Heart left ventricle (tissue), 16 donors: ENCODE data around the gene PRKCA. TPM values are rescaled to one million over a fixed set of nuclear protein-coding genes. Genes with fewer than 3 reads are reported as not detected.

Source experiments
- ATAC-seq, 4 donors: fragments of 200-7000 bp; cut with Tn5 transposase; one replicate each; pipeline ENCODE4 v1.9.1; 2020 to 2022; ENCODE audit warnings: moderate library complexity in 4 of 4, mild to moderate bottlenecking in 3 of 4, moderate number of reproducible peaks in 1 of 4
- DNase-seq, 5 donors: peaks; one replicate each; pipeline ENCODE4 v3.0.0-alpha.2; 2020
- H3K27ac ChIP-seq, 12 donors: fragments of 200-600 bp; sonication (generic) in 4 of 12; one replicate each; pipeline versions ENCODE4 v1.5.0 to v1.8.0; 2016 to 2022; ENCODE audit warnings: mild to moderate bottlenecking in 2 of 12
- H3K27me3 ChIP-seq, 9 donors: fragments of 200-600 bp; sonication (generic) in 2 of 9; one replicate each; pipeline versions ENCODE4 v1.5.1 to v1.8.0; 2016 to 2022; ENCODE audit warnings: mild to moderate bottlenecking in 3 of 9
- H3K36me3 ChIP-seq, 9 donors: fragments of 200-600 bp; sonication (generic) in 2 of 9; one replicate each; pipeline versions ENCODE4 v1.5.0 to v1.8.0; 2018 to 2022; ENCODE audit warnings: mild to moderate bottlenecking in 2 of 9
- H3K4me1 ChIP-seq, 12 donors: fragments of 200-600 bp; sonication (generic) in 4 of 12; one replicate each; pipeline versions ENCODE4 v1.5.0 to v1.8.0; 2016 to 2022; ENCODE audit warnings: mild to moderate bottlenecking in 3 of 12
- H3K4me3 ChIP-seq, 12 donors: fragments of 200-600 bp; sonication (generic) in 4 of 12; one replicate each; pipeline versions ENCODE4 v1.5.0 to v1.8.0; 2017 to 2022; ENCODE audit warnings: mild to moderate bottlenecking in 9 of 12, moderate library complexity in 4 of 12
- H3K9me3 ChIP-seq, 12 donors: fragments of 200-600 bp; sonication (generic) in 4 of 12; one replicate each; pipeline versions ENCODE4 v1.5.0 to v1.8.0; 2016 to 2022; ENCODE audit warnings: mild to moderate bottlenecking in 1 of 12
- CTCF ChIP-seq, 12 donors: fragments of 200-600 bp; sonication (generic) in 4 of 12; IDR thresholded peaks; one replicate each; pipeline versions ENCODE4 v1.5.0 to v1.8.0; 2018 to 2022; ENCODE audit warnings: antibody characterized with exemption in 12 of 12, mild to moderate bottlenecking in 5 of 12
- POLR2A ChIP-seq, 2 donors: fragments of 450-650 bp; IDR thresholded peaks; one replicate each; pipeline ENCODE4 v1.6.1; 2017; ENCODE audit warnings: antibody characterized with exemption in 2 of 2, mild to moderate bottlenecking in 2 of 2, moderate library complexity in 2 of 2
- WGBS, 4 donors: extraction: QIAGEN DNeasy Blood & Tissue Kit in 2 of 4; methylation state at CpG; one replicate each; pipeline versions ENCODE4 v1.1.5 to v1.1.7; 2013 to 2018; 5-methylcytosine and 5-hydroxymethylcytosine counted together
- intact Hi-C, 10 donors: fragments of 100-400 bp; cut with DNase I; formaldehyde crosslinking; loops; one replicate each; pipeline versions ENCODE4 v1.11.1 to v1.14.2; 2022
- polyA plus RNA-seq, 2 donors: library from polyadenylated mRNA; stranded (reverse); fragments of 200-250 nt; gene quantifications; one replicate each; pipeline ENCODE4 v1.2.3, GENCODE V29; 2013
- total RNA-seq, 9 donors: library from RNA; depleted of rRNA in 2 of 9; stranded (reverse); fragments of >200 nt in 2 of 9; fragmentation: NEBNext Ultra II Directional in 3 of 9; extraction: Animal tissue kit (Norgen Biotek cat#: 25700) in 3 of 9; gene quantifications; one replicate each; pipeline versions ENCODE4 v1.1.0 to v1.2.4, GENCODE V29; 2016 to 2023
- donor health status: ischemic (EF 13 %, LVEDD 7.1; RV severe dilation, severe dysfunction).
- donor health status: healthy with polysubstance abuse.
- donor health status: DM: no; HTN: yes; CAD: no.
- donor health status: DM: no; HTN: no; CAD: no.
- donor health status: ischemic (EF 25% LVEDD 6.9; RV normal size, moderate dysfunction).
- donor health status: ischemic (EF 25% LVEDD 5.7; RV mildly dilated, moderate dysfunction).
- donor health status: healthy.
- donor health status: DM: yes; HTN: yes; CAD: no.
- donor health status: ischemic (EF 35%, LVEDD 5.7; RV mildly dilated, moderate dysfunction).
- donor health status: nonischemic (EF 11% LVEDD 7.7; RV severe dilation, severe dysfunction).
- donor health status: DM: yes; HTN: yes; CAD: no.
- donor health status: PGD.
- donor health status: ischemic (EF 29% LVEDD 5.4; RV normal size, mild dysfunction).
- donor health status: nonischemic (EF 23%, LVEDD 6.1; RV moderate dilation, normal function).

Gene PRKCA
- total and polyA plus RNA-seq, 11 donors, result 3.4 to 26.8 (median 11.4) TPM

DNA sequence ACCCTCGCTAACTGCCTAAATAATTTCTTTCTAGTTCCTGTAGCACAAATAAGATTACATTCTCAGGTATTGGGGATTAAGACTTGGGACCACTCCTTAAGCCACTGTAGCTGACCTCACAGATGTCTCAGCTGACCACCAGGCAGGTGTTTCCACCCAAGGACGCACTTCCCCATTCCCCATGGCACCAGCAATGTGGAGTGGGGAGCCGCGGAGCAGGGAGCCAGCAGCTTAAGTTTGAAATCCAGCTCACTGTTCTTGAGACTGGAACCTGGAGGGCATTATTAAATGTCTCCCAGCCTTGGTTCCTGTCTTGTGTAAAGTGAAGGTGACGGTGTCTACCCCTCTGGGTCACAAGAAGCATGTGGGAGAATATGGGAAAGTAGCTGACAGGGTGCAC lies 283.1 kb downstream of the PRKCA start:
- Histone ChIP-seq H3K27ac (no peak overlapping the region), H3K27me3 (no peaks in the 10 kb centered on the region), H3K36me3 (no peaks in the 10 kb centered on the region), H3K4me3 (no peak overlapping the region), H3K4me1 (peaks cover 0 to 20% (median 6%) of the 10 kb centered on the region in 12 donors), H3K9me3 (no peaks in the 10 kb centered on the region)
- ATAC-seq (no peak), DNase-seq (no peak)
- intact Hi-C loops, result no loop called here
- WGBS, 4 donors, result 82 to 97% (median 88%) methylated on average over 5 of the region's 5 CpGs
- no peak for TF ChIP-seq POLR2A (IDR thresholded peaks at IDR 0.05)
- TF ChIP-seq CTCF (IDR thresholded peaks at IDR 0.05), result no peak

DNA sequence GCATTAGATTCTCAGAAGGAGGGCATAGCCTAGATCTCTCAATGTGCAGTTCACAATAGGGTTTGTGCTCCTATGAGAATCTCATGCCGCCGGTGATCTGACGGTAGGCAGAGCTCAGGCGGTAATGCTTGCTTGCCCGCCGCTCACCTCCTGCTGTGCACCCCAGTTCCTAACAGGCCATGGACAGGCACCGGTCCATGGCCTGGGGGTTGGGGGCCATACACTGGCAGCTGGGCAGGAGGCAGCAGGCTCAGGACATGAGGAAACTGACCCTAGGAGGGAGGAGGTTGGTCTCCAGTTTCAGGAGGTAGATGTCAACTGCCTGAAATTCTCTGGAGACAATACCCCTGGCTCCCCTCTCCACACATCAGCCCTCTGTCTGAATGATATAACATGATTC lies 287.5 kb downstream of the PRKCA start:
- intact Hi-C loops, result no loop called here
- no peak for TF ChIP-seq CTCF (IDR thresholded peaks at IDR 0.05)
- no peak for TF ChIP-seq POLR2A (IDR thresholded peaks at IDR 0.05)
- no peaks in the 10 kb centered on the region for H3K9me3 ChIP-seq
- ATAC-seq (no peak), DNase-seq (no peak)
- 97 to 100% (median 99%) methylated on average over 6 to 7 of the region's 7 CpGs for WGBS, 4 donors
- no peaks in the 10 kb centered on the region for H3K27me3 ChIP-seq
- H3K4me1 ChIP-seq, result no peaks in the 10 kb centered on the region
- no peak overlapping the region for H3K27ac ChIP-seq
- no peaks in the 10 kb centered on the region for H3K36me3 ChIP-seq
- no peak overlapping the region for H3K4me3 ChIP-seq

DNA sequence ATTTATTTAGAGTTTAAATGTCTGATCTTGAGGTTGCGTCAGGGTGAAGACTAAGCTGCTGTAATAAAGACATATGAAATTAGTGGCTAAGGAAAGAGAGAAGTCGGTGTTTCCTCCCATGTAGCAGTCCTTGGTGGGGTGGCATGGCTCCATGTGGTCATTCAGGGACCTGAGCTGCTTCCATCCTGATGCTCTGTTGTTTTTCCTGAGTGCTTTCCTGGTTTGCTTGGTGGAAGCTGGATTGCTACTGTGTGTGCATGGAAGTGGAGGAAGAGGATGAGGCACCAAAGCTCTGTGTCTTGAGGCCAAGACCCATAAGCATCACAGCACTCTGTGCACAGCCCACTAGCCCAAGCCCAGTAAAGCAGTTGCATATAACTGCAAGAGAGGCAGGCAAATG lies 290.7 kb downstream of the PRKCA start:
- no peak overlapping the region for H3K27ac ChIP-seq
- no peaks in the 10 kb centered on the region for H3K27me3 ChIP-seq
- WGBS, 4 donors, result 94 to 100% (median 97%) methylated on average over 2 of the region's 2 CpGs
- H3K4me3 ChIP-seq, result no peak overlapping the region
- intact Hi-C loops, result no loop called here
- no peaks in the 10 kb centered on the region for H3K9me3 ChIP-seq
- ATAC-seq, result no peak
- no peaks in the 10 kb centered on the region for H3K36me3 ChIP-seq
- no peak for DNase-seq
- no peak for TF ChIP-seq CTCF (IDR thresholded peaks at IDR 0.05)
- TF ChIP-seq POLR2A (IDR thresholded peaks at IDR 0.05), result no peak
- no peaks in the 10 kb centered on the region for H3K4me1 ChIP-seq

DNA sequence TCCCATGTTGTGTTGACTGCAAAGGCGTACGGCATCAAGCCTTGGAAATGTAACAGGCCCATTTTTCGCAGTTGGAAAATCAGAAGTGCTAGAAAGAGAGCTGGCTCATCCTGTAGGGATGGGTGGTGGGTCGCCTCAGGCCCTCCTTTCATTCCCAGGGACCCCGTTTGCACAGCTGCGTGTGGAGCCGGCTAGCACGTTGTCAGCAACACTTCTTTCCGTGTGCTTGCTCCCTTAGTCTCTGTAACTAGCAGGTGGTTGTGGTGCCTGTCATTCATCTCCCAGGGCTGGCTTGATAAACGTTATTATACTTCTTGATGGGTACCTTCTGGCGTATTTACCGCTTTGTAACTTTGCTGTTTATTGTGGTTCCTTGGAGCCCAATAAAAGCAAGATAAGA lies 293.5 kb downstream of the PRKCA start:
- TF ChIP-seq CTCF (IDR thresholded peaks at IDR 0.05), result no peak
- no peak for TF ChIP-seq POLR2A (IDR thresholded peaks at IDR 0.05)
- 92 to 95% (median 93%) methylated on average over 12 of the region's 12 CpGs for WGBS, 4 donors
- no peak overlapping the region for H3K27ac ChIP-seq
- H3K4me1 ChIP-seq, result no peaks in the 10 kb centered on the region
- intact Hi-C loops, result no loop called here
- ATAC-seq (no peak), DNase-seq (no peak)
- no peaks in the 10 kb centered on the region for H3K9me3 ChIP-seq
- H3K4me3 ChIP-seq, result no peak overlapping the region
- H3K27me3 ChIP-seq, result no peaks in the 10 kb centered on the region
- H3K36me3 ChIP-seq, result no peaks in the 10 kb centered on the region
